ENCODE results near the gene PROSER2. TPM values are rescaled to one million over a fixed set of nuclear protein-coding genes. Genes with fewer than 3 reads are reported as not detected.
"Not testable (repeated sequence)": the region's sequence is repeated elsewhere in the genome, so short reads cannot be mapped to it uniquely, and the experiment has no call there.

The PROSER2 gene
- total RNA-seq, 1 donor from 2014 or later, result 15.2 TPM

- H3K4me1 Mint-ChIP-seq (ENCODE audit: low read depth), result peaks cover 11% of the 10 kb centered on the region
- H3K27ac Mint-ChIP-seq (ENCODE audit: unreplicated experiment), result no peak overlapping the region
- no peak overlapping the region for H3K4me3 Mint-ChIP-seq (ENCODE audit: unreplicated experiment)
- TF ChIP-seq, protein P1, sequence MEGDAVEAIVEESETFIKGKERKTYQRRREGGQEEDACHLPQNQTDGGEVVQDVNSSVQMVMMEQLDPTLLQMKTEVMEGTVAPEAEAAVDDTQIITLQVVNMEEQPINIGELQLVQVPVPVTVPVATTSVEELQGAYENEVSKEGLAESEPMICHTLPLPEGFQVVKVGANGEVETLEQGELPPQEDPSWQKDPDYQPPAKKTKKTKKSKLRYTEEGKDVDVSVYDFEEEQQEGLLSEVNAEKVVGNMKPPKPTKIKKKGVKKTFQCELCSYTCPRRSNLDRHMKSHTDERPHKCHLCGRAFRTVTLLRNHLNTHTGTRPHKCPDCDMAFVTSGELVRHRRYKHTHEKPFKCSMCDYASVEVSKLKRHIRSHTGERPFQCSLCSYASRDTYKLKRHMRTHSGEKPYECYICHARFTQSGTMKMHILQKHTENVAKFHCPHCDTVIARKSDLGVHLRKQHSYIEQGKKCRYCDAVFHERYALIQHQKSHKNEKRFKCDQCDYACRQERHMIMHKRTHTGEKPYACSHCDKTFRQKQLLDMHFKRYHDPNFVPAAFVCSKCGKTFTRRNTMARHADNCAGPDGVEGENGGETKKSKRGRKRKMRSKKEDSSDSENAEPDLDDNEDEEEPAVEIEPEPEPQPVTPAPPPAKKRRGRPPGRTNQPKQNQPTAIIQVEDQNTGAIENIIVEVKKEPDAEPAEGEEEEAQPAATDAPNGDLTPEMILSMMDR (IDR thresholded peaks at IDR 0.05), result no peak
- H3K36me3 Mint-ChIP-seq (ENCODE audit: low read depth), result no peaks in the 10 kb centered on the region
- H3K9me3 Mint-ChIP-seq (ENCODE audit: low read depth), result no peaks in the 10 kb centered on the region
- no peak for DNase-seq (ENCODE audit: low spot score)
- no peaks in the 10 kb centered on the region for H3K27me3 Mint-ChIP-seq (ENCODE audit: low read depth)
Measured at GRCh38 chr10:11885437-11886137, 62.4 kb downstream of the PROSER2 start.

GRCh38 chr10:11886138-11886474, 63.0 kb downstream of the PROSER2 start:
- Mint-ChIP-seq H3K4me3 (ENCODE audit: unreplicated experiment) (no peak overlapping the region), H3K9me3 (ENCODE audit: low read depth) (no peaks in the 10 kb centered on the region)

DNA sequence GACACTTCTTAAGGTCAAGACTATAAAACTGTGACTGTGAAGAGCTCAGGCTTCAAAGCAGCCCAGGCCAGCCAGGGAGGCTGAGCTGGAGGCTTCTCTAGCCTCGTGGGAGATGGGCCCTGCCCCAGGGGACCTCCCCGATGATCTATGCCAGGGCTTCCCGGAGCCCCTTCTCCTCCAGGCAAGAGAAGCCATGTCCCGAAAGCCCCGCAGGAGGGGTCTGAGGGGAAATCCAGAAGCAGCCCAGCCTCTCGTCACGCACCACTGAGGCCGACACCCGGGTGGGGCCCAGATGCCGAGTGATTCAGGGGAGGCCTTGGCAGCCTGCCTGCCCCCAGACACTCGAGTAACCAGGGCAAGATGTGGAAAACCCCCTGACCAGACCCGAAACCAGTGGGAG, 63.7 kb downstream of the PROSER2 start:
- no peaks in the 10 kb centered on the region for H3K9me3 Mint-ChIP-seq (ENCODE audit: low read depth)
- no peak overlapping the region for H3K4me3 Mint-ChIP-seq (ENCODE audit: unreplicated experiment)
- no peaks in the 10 kb centered on the region for H3K27me3 Mint-ChIP-seq (ENCODE audit: low read depth)
- TF ChIP-seq, protein P1 (IDR thresholded peaks at IDR 0.05), result no peak
- H3K36me3 Mint-ChIP-seq (ENCODE audit: low read depth), result no peaks in the 10 kb centered on the region
- H3K4me1 Mint-ChIP-seq (ENCODE audit: low read depth), result peaks cover 4% of the 10 kb centered on the region
- no peak for DNase-seq (ENCODE audit: low spot score)
- H3K27ac Mint-ChIP-seq (ENCODE audit: unreplicated experiment), result no peak overlapping the region

More at GRCh38 chr10:11886138-11886474, 63.0 kb downstream of the PROSER2 start:
- TF ChIP-seq, protein P1 (IDR thresholded peaks at IDR 0.05), result no peak
- peaks cover 8% of the 10 kb centered on the region for H3K4me1 Mint-ChIP-seq (ENCODE audit: low read depth)
- H3K36me3 Mint-ChIP-seq (ENCODE audit: low read depth), result no peaks in the 10 kb centered on the region
- H3K27me3 Mint-ChIP-seq (ENCODE audit: low read depth), result no peaks in the 10 kb centered on the region
- DNase-seq (ENCODE audit: low spot score), result no peak
- no peak overlapping the region for H3K27ac Mint-ChIP-seq (ENCODE audit: unreplicated experiment)

GRCh38 chr10:11887381-11888227, 64.4 kb downstream of the PROSER2 start:
- DNase-seq (ENCODE audit: low spot score), result no peak
- no peak overlapping the region for H3K27ac Mint-ChIP-seq (ENCODE audit: unreplicated experiment)

DNA sequence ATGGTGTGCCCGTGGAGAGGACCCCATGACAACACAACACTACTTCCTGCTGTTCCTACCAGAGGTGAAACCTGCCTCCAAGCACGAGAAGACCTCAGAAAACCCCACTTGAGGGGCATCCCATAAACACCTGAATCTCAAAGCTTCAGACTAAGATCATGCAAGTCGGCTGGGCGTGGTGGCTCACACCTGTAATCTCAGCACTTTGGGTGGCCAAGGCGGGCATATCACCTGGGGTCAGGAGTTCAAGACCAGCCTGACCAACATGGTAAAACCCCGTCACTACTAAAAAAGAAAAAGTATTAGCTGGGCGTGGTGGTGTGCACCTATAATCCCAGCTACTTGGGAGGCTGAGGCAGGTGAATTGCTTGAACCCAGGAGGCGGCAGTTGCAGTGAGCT, 66.1 kb downstream of the PROSER2 start:
- not testable (repeated sequence) for H3K27ac Mint-ChIP-seq (ENCODE audit: unreplicated experiment); H3K36me3 Mint-ChIP-seq (ENCODE audit: low read depth); H3K4me3 Mint-ChIP-seq (ENCODE audit: unreplicated experiment); DNase-seq (ENCODE audit: low spot score); H3K4me1 Mint-ChIP-seq (ENCODE audit: low read depth); H3K27me3 Mint-ChIP-seq (ENCODE audit: low read depth); H3K9me3 Mint-ChIP-seq (ENCODE audit: low read depth)

More at GRCh38 chr10:11887381-11888227, 64.4 kb downstream of the PROSER2 start:
- H3K36me3 Mint-ChIP-seq (ENCODE audit: low read depth), result no peaks in the 10 kb centered on the region
- no peaks in the 10 kb centered on the region for H3K9me3 Mint-ChIP-seq (ENCODE audit: low read depth)
- no peaks in the 10 kb centered on the region for H3K27me3 Mint-ChIP-seq (ENCODE audit: low read depth)
- no peaks in the 10 kb centered on the region for H3K4me1 Mint-ChIP-seq (ENCODE audit: low read depth)
- TF ChIP-seq, protein P1 (IDR thresholded peaks at IDR 0.05), result no peak
- H3K4me3 Mint-ChIP-seq (ENCODE audit: unreplicated experiment), result no peak overlapping the region
